Measurements from ENCODE around the gene TRAPPC2L.

DNA sequence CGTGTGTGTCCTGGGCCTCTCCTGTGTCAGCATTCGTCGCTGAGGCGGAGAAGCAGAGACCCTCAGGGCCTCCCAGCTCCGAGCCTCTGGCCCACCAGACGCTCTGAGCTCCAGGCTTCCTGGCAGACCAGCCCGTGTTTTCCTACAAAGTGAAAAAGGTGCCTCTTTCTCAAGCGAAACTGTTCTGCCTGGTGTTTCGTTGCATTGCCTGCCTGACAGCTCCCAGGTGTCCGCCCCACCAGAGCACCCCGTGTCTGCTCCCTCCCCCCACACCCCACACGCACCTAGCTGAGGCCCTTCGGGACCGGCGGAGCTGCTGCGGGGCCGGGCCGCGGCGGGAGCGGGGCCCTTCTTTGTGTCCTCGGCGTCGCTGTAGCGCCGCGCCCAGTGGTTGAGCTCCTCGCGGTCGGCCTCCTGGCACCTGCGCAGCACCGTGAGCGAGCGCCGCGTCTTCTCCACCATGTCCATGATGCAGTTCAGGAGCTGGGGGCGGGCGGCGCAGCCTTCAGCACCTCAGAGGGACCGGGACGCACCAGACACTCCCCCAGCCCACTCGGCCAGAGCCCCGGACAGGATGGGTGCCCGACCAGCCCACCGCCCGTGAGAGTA lies 24.2 kb downstream of the TRAPPC2L start:
- TF ChIP-seq POLR2AphosphoS5 (IDR thresholded peaks at IDR 0.05) = no peak
- no peak for TF ChIP-seq CTCF (IDR thresholded peaks at IDR 0.05)
- no peak for TF ChIP-seq POLR2A (IDR thresholded peaks at IDR 0.05)
